ENCODE results near the gene TSPAN14.

The TSPAN14 gene

GRCh38 chr10:80580638-80581468 is 126.7 kb downstream of the TSPAN14 start:
- DNase-seq (ENCODE audit: low read depth, low spot score), result peak; percentile 3

GRCh38 chr10:80581469-80581835 is 127.3 kb downstream of the TSPAN14 start:
- no peak for DNase-seq (ENCODE audit: low read depth, low spot score)

GRCh38 chr10:80582286-80582960 is 128.3 kb downstream of the TSPAN14 start:
- DNase-seq (ENCODE audit: low read depth, low spot score), result no peak
